ENCODE measurements around the gene GPATCH4. TPM values are rescaled to one million over a fixed set of nuclear protein-coding genes. Genes with fewer than 3 reads are reported as not detected.
A peak's percentile ranks its signal among the peaks of the same experiment; 100 is the strongest.

The GPATCH4 gene
- total RNA-seq, 1 donor from 2014 or later: 30.7 TPM

DNA sequence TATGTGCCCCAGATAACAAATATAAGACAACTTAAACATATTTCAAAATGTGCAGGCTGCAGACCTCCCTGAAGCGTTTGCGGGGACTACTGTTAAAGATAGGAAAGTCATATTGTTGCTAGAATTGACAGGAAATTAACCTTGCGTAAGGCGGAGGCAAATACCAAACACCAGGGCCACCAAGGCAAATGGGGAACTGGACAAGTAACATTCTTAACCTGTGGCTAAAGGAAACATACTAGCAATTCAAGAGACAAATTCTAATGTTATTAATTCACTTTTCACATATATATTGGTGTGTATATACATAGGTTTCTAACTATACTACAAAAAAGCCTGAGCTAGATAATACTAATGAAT lies 24.8 kb upstream of the GPATCH4 start:
- Mint-ChIP-seq H3K4me3 (peak overlapping the region; percentile 86), H3K27me3 (peaks cover 80% of the 10 kb centered on the region), H3K27ac (no peak overlapping the region), H3K36me3 (no peaks in the 10 kb centered on the region), H3K4me1 (ENCODE audit: unreplicated experiment) (peaks cover 8% of the 10 kb centered on the region), H3K9me3 (no peaks in the 10 kb centered on the region)
- TF ChIP-seq, protein P1, sequence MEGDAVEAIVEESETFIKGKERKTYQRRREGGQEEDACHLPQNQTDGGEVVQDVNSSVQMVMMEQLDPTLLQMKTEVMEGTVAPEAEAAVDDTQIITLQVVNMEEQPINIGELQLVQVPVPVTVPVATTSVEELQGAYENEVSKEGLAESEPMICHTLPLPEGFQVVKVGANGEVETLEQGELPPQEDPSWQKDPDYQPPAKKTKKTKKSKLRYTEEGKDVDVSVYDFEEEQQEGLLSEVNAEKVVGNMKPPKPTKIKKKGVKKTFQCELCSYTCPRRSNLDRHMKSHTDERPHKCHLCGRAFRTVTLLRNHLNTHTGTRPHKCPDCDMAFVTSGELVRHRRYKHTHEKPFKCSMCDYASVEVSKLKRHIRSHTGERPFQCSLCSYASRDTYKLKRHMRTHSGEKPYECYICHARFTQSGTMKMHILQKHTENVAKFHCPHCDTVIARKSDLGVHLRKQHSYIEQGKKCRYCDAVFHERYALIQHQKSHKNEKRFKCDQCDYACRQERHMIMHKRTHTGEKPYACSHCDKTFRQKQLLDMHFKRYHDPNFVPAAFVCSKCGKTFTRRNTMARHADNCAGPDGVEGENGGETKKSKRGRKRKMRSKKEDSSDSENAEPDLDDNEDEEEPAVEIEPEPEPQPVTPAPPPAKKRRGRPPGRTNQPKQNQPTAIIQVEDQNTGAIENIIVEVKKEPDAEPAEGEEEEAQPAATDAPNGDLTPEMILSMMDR (conservative IDR thresholded peaks at IDR 0.05): peak; percentile 31
- no peak for DNase-seq (ENCODE audit: extremely low spot score, unreplicated experiment)

DNA sequence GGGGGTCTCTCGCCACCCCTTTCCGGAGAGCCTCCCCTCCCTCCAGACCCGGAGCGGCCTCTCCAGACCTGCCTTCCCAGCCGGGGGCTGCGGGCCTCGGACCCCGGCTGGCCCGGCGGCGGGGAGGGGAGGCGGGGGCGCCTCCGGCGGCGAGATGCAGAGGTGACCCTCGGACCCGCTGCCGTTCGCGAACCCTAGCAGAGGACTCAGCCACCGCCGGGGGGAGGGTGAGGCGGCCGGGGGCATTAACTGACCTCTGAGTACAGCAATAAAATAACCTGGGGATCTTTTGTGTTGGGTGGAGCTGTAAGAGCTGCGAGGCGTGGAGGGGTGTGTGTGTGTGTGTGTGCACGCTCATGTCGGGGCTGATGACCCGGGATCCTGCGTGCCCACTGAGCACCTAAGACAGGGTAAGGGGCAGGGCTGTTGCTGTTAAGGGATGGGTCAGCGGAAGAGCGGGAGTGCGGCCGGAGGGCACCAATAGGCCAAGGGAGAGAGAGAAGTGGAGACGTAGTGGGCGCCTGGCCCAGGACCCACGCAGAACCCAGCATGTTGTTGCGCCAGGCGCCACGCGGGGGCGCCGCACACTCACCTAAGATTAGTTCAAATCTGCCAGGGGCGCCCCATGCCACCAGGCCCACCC lies 24.3 kb upstream of the GPATCH4 start:
- Mint-ChIP-seq H3K27ac (no peak overlapping the region), H3K36me3 (no peaks in the 10 kb centered on the region), H3K27me3 (peaks cover 79% of the 10 kb centered on the region), H3K4me1 (ENCODE audit: unreplicated experiment) (peaks cover 8% of the 10 kb centered on the region), H3K4me3 (peak overlapping the region; percentile 86), H3K9me3 (no peaks in the 10 kb centered on the region)
- TF ChIP-seq, protein P1 (conservative IDR thresholded peaks at IDR 0.05): peak; percentile 88
- DNase-seq (ENCODE audit: extremely low spot score, unreplicated experiment): no peak

DNA sequence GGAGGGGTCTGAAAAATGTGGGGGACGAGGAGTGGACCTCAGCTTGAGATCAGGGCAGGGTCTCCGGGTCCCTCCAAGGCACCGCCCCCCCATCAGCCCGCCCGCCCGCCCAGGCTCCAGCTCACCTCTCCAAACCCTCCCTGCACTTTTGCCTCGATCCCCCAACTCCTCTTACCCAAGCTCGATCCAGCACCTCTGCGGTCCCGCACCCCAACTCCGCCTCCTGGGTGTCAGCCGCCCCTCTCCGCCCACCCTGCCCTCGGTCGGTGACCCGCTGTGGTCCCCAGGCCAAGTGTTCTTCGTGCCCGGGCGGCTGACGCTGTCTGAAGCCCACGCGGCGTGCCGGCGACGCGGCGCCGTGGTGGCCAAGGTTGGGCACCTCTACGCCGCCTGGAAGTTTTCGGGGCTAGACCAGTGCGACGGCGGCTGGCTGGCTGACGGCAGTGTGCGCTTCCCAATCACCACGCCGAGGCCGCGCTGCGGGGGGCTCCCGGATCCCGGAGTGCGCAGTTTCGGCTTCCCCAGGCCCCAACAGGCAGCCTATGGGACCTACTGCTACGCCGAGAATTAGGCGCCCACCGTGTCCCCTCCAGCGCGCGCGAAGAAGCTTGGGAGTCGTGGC lies 23.6 kb upstream of the GPATCH4 start:
- no peaks in the 10 kb centered on the region for H3K36me3 Mint-ChIP-seq
- peaks cover 81% of the 10 kb centered on the region for H3K27me3 Mint-ChIP-seq
- no peak overlapping the region for H3K4me3 Mint-ChIP-seq
- no peak for DNase-seq (ENCODE audit: extremely low spot score, unreplicated experiment)
- TF ChIP-seq, protein P1 (conservative IDR thresholded peaks at IDR 0.05): no peak
- no peak overlapping the region for H3K27ac Mint-ChIP-seq
- H3K9me3 Mint-ChIP-seq: no peaks in the 10 kb centered on the region
- H3K4me1 Mint-ChIP-seq (ENCODE audit: unreplicated experiment): peaks cover 8% of the 10 kb centered on the region

- peaks cover 81% of the 10 kb centered on the region for H3K27me3 Mint-ChIP-seq
- H3K4me3 Mint-ChIP-seq: peak overlapping the region; percentile 65
- DNase-seq (ENCODE audit: extremely low spot score, unreplicated experiment): no peak
- TF ChIP-seq, protein P1 (conservative IDR thresholded peaks at IDR 0.05): peak; percentile 63
- H3K4me1 Mint-ChIP-seq (ENCODE audit: unreplicated experiment): peaks cover 12% of the 10 kb centered on the region
- no peaks in the 10 kb centered on the region for H3K9me3 Mint-ChIP-seq
- no peaks in the 10 kb centered on the region for H3K36me3 Mint-ChIP-seq
- no peak overlapping the region for H3K27ac Mint-ChIP-seq
Observed at GRCh38 chr1:156623946-156624813, 22.9 kb upstream of the GPATCH4 start.

DNA sequence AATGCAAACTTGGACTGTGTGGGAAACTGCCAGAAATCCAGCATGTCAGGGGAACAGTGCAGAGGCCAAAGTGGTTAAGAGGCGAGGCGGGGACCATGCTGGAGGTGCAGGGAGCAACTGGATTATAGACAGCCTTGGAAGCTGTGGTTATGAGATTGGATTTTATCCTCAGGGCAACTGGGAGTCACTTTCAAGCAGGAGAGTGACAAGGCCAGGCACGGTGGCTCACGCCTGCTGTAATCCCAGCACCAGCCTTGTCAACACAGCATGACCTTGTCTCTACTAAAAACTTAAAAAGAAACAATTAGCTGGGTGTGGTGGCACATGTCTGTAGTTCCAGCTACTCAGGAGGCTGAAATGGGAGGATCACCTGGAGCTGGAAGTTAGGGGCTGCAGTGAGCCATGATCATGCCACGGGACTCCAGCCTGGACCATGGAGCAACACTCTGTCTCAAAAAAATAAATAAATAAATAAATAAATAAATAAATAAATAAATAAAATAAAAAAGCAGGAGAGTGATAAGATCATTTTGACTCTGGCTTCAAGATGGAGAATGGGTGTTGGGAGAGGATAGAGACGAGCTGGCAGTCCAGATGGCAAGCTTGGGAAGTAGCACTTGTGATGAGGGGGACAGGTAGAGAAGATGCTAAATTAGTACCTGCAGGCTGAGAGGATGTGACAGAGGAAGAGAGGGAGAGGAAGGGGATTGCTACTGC lies 21.5 kb upstream of the GPATCH4 start:
- Mint-ChIP-seq H3K27me3 (peaks cover 79% of the 10 kb centered on the region), H3K4me1 (ENCODE audit: unreplicated experiment) (peaks cover 17% of the 10 kb centered on the region), H3K27ac (no peak overlapping the region), H3K36me3 (no peaks in the 10 kb centered on the region), H3K9me3 (no peaks in the 10 kb centered on the region), H3K4me3 (peak overlapping the region; percentile 59)
- TF ChIP-seq, protein P1 (conservative IDR thresholded peaks at IDR 0.05): no peak
- no peak for DNase-seq (ENCODE audit: extremely low spot score, unreplicated experiment)
